Mesenteric fat pad (tissue), 1 donor: Measurements from ENCODE around the gene TIAL1. TPM values are rescaled to one million over a fixed set of nuclear protein-coding genes. Genes with fewer than 3 reads are reported as not detected.
"Not testable (repeated sequence)": the region's sequence is repeated elsewhere in the genome, so short reads cannot be mapped to it uniquely, and the experiment has no call there.

ENCODE experiments used
- DNase-seq: peaks from one replicate; pipeline ENCODE4 v3.0.0-alpha.2; 2020; ENCODE audit warnings: low spot score
- total RNA-seq: library from RNA; stranded (reverse); fragmentation: NEBNext Ultra II Directional; extraction: Animal tissue kit (Norgen Biotek cat#: 25700); gene quantifications from one replicate; pipeline ENCODE4 v1.2.1, GENCODE V29; 2021
- donor health status: DM: yes; HTN: yes; CAD: no.

The TIAL1 gene
- total RNA-seq, 1 donor from 2014 or later: 97.6 TPM

GRCh38 chr10:119532251-119532650, 64.5 kb downstream of the TIAL1 start:
- DNase-seq: not testable (repeated sequence)

GRCh38 chr10:119531067-119531466, 65.7 kb downstream of the TIAL1 start:
- no peak for DNase-seq

GRCh38 chr10:119528663-119529237, 68.0 kb downstream of the TIAL1 start:
- DNase-seq: not testable (repeated sequence)

- no peak for DNase-seq
These were observed 69.9 kb downstream of the TIAL1 start for GRCh38 chr10:119526621-119527592.

- no peak for DNase-seq
These were observed 70.6 kb downstream of the TIAL1 start for GRCh38 chr10:119526149-119526548.

GRCh38 chr10:119525116-119525515, 71.6 kb downstream of the TIAL1 start:
- DNase-seq: no peak

GRCh38 chr10:119524720-119525070, 72.1 kb downstream of the TIAL1 start:
- no peak for DNase-seq

GRCh38 chr10:119523895-119524719, 72.7 kb downstream of the TIAL1 start:
- DNase-seq: no peak

Other genes starting within 250 kb of the TIAL1 start
- gene RGS10, start 54.2 kb downstream of the TIAL1 start, total RNA-seq: 18.1 TPM
- gene BAG3, start 54.4 kb upstream of the TIAL1 start, total RNA-seq: 83.3 TPM
- gene INPP5F, start 129.1 kb upstream of the TIAL1 start, total RNA-seq: 16.6 TPM